ENCODE data around the gene TP53TG3F. TPM values are rescaled to one million over a fixed set of nuclear protein-coding genes. Genes with fewer than 3 reads are reported as not detected.
"Not testable (repeated sequence)": the region's sequence is repeated elsewhere in the genome, so short reads cannot be mapped to it uniquely, and the experiment has no call there.

TP53TG3F gene
- polyA plus RNA-seq = under 1 TPM in 1 of 2 donors, not detected in 1; 0.07 TPM

GRCh38 chr16:33459312-33459711 lies at the start of gene TP53TG3F:
TSS of gene TP53TG3F (plus strand) at chr16:33459612. CDS start at chr16:33459680, 68 bp downstream.
- not testable (repeated sequence) for H3K27me3 ChIP-seq (ENCODE audit: control insufficient read depth in 1 of 2, insufficient read depth in 2 of 2, low read length in 2 of 2); H3K27ac ChIP-seq (ENCODE audit: low read depth in 2 of 2, low read length in 1 of 2); H3K4me1 ChIP-seq (ENCODE audit: control insufficient read depth in 2 of 2, insufficient read depth in 2 of 2, low read length in 1 of 2); H3K9me3 ChIP-seq (ENCODE audit: control insufficient read depth in 2 of 2, insufficient read depth in 1 of 2, low read depth in 1 of 2, low read length in 1 of 2); H3K36me3 ChIP-seq (ENCODE audit: control insufficient read depth in 2 of 2, insufficient read depth in 2 of 2, low read length in 1 of 2); H3K4me3 ChIP-seq (ENCODE audit: low read depth in 1 of 2, low read length in 2 of 2)
- WGBS, 2 donors = no CpG with 5 or more reads among the region's 25 CpGs

GRCh38 chr16:33491611-33492010 lies 32.2 kb downstream of the TP53TG3F start:
- H3K27me3 ChIP-seq (ENCODE audit: control insufficient read depth in 1 of 2, insufficient read depth in 2 of 2, low read length in 2 of 2); H3K36me3 ChIP-seq (ENCODE audit: control insufficient read depth in 2 of 2, insufficient read depth in 2 of 2, low read length in 1 of 2); H3K9me3 ChIP-seq (ENCODE audit: control insufficient read depth in 2 of 2, insufficient read depth in 1 of 2, low read depth in 1 of 2, low read length in 1 of 2); H3K4me3 ChIP-seq (ENCODE audit: low read depth in 1 of 2, low read length in 2 of 2); H3K27ac ChIP-seq (ENCODE audit: low read depth in 2 of 2, low read length in 1 of 2); H3K4me1 ChIP-seq (ENCODE audit: control insufficient read depth in 2 of 2, insufficient read depth in 2 of 2, low read length in 1 of 2): not testable (repeated sequence)
- WGBS, 2 donors = no CpG with 5 or more reads among the region's 2 CpGs

GRCh38 chr16:33507231-33507630 lies 47.8 kb downstream of the TP53TG3F start:
- H3K36me3 ChIP-seq (ENCODE audit: control insufficient read depth in 2 of 2, insufficient read depth in 2 of 2, low read length in 1 of 2); H3K27ac ChIP-seq (ENCODE audit: low read depth in 2 of 2, low read length in 1 of 2); H3K4me1 ChIP-seq (ENCODE audit: control insufficient read depth in 2 of 2, insufficient read depth in 2 of 2, low read length in 1 of 2); H3K27me3 ChIP-seq (ENCODE audit: control insufficient read depth in 1 of 2, insufficient read depth in 2 of 2, low read length in 2 of 2); H3K4me3 ChIP-seq (ENCODE audit: low read depth in 1 of 2, low read length in 2 of 2); H3K9me3 ChIP-seq (ENCODE audit: control insufficient read depth in 2 of 2, insufficient read depth in 1 of 2, low read depth in 1 of 2, low read length in 1 of 2): not testable (repeated sequence)
- 63% methylated on average over 3 of the region's 4 CpGs; no CpG with 5 or more reads in 1 of the 2 donors for WGBS, 2 donors

GRCh38 chr16:33509070-33509469 lies 49.7 kb downstream of the TP53TG3F start:
- H3K9me3 ChIP-seq (ENCODE audit: control insufficient read depth in 2 of 2, insufficient read depth in 1 of 2, low read depth in 1 of 2, low read length in 1 of 2); H3K4me1 ChIP-seq (ENCODE audit: control insufficient read depth in 2 of 2, insufficient read depth in 2 of 2, low read length in 1 of 2); H3K27ac ChIP-seq (ENCODE audit: low read depth in 2 of 2, low read length in 1 of 2); H3K36me3 ChIP-seq (ENCODE audit: control insufficient read depth in 2 of 2, insufficient read depth in 2 of 2, low read length in 1 of 2); H3K27me3 ChIP-seq (ENCODE audit: control insufficient read depth in 1 of 2, insufficient read depth in 2 of 2, low read length in 2 of 2); H3K4me3 ChIP-seq (ENCODE audit: low read depth in 1 of 2, low read length in 2 of 2): not testable (repeated sequence)
- 92% methylated on average over 1 of the region's 4 CpGs; no CpG with 5 or more reads in 1 of the 2 donors for WGBS, 2 donors

- not testable (repeated sequence) for H3K36me3 ChIP-seq (ENCODE audit: control insufficient read depth in 2 of 2, insufficient read depth in 2 of 2, low read length in 1 of 2); H3K4me1 ChIP-seq (ENCODE audit: control insufficient read depth in 2 of 2, insufficient read depth in 2 of 2, low read length in 1 of 2); H3K4me3 ChIP-seq (ENCODE audit: low read depth in 1 of 2, low read length in 2 of 2); H3K9me3 ChIP-seq (ENCODE audit: control insufficient read depth in 2 of 2, insufficient read depth in 1 of 2, low read depth in 1 of 2, low read length in 1 of 2); H3K27ac ChIP-seq (ENCODE audit: low read depth in 2 of 2, low read length in 1 of 2); H3K27me3 ChIP-seq (ENCODE audit: control insufficient read depth in 1 of 2, insufficient read depth in 2 of 2, low read length in 2 of 2)
- 94 to 100% methylated on average over 1 to 2 of the region's 10 CpGs for WGBS, 2 donors
Measured at GRCh38 chr16:33509906-33510305, 50.5 kb downstream of the TP53TG3F start.

Other genes with a start within 250 kb of the TP53TG3F start
- under 1 TPM in 1 of 2 donors, not detected in 1; 0.01 TPM for gene TP53TG3E, start 155.3 kb upstream of the TP53TG3F start, polyA plus RNA-seq
- gene TP53TG3B, start 98.8 kb upstream of the TP53TG3F start, polyA plus RNA-seq = under 1 TPM in 1 of 2 donors, not detected in 1; 0.16 TPM

Measured in esophagus (tissue), 2 donors.